Smooth muscle cell (in vitro differentiated cells): ENCODE data around the gene UBAC2. TPM values are rescaled to one million over a fixed set of nuclear protein-coding genes. Genes with fewer than 3 reads are reported as not detected.

ENCODE experiments used
- DNase-seq: peaks from one replicate; lab custom pipeline; 2025; ENCODE audit not compliant: unreplicated experiment; lab: John Stamatoyannopoulos, UW
- H2AFZ ChIP-seq: fragments of 200-600 bp; sonication (generic); 2 replicates; pipeline ENCODE4 v1.6.0; 2016; ENCODE audit warnings: antibody characterized with exemption, low read depth, mild to moderate bottlenecking
- H3F3A ChIP-seq: fragments of 200-600 bp; sonication (generic); 2 replicates; pipeline ENCODE4 v1.6.0; 2017; ENCODE audit warnings: antibody characterized with exemption, low read depth
- H3K27ac ChIP-seq: fragments of 200-600 bp; sonication (generic); 2 replicates; pipeline ENCODE4 v1.5.1; 2016; ENCODE audit warnings: low read depth, mild to moderate bottlenecking
- H3K27me3 ChIP-seq: fragments of 200-600 bp; sonication (generic); 2 replicates; pipeline ENCODE4 v1.6.1; 2016; ENCODE audit warnings: low read depth, mild to moderate bottlenecking
- H3K36me3 ChIP-seq: fragments of 200-600 bp; sonication (generic); 2 replicates; pipeline ENCODE4 v1.5.1; 2016; ENCODE audit warnings: low read depth
- H3K4me1 ChIP-seq: fragments of 200-600 bp; sonication (generic); 2 replicates; pipeline ENCODE4 v1.5.1; 2016; ENCODE audit warnings: low read depth
- H3K4me2 ChIP-seq: fragments of 200-600 bp; sonication (generic); 2 replicates; pipeline ENCODE4 v1.6.0; 2016; ENCODE audit warnings: mild to moderate bottlenecking
- H3K4me3 ChIP-seq: fragments of 200-600 bp; sonication (generic); 2 replicates; pipeline ENCODE4 v1.5.1; 2016; ENCODE audit warnings: mild to moderate bottlenecking
- H3K79me2 ChIP-seq: fragments of 200-600 bp; sonication (generic); 2 replicates; pipeline ENCODE4 v1.6.0; 2016; ENCODE audit warnings: low read depth, mild to moderate bottlenecking
- H3K9ac ChIP-seq: fragments of 200-600 bp; sonication (generic); 2 replicates; pipeline ENCODE4 v1.6.0; 2016; ENCODE audit warnings: low read depth
- H3K9me3 ChIP-seq: fragments of 200-600 bp; sonication (generic); replicated peaks from 2 replicates; pipeline ENCODE4 v1.5.1; 2016; ENCODE audit warnings: low read depth
- H4K20me1 ChIP-seq: fragments of 200-600 bp; sonication (generic); 2 replicates; pipeline ENCODE4 v1.6.0; 2016; ENCODE audit warnings: low read depth
- CTCF ChIP-seq: fragments of 200-600 bp; sonication (generic); IDR thresholded peaks from 2 replicates; pipeline ENCODE4 v1.5.1; 2017; ENCODE audit warnings: borderline replicate concordance, mild to moderate bottlenecking, antibody characterized with exemption; ENCODE audit not compliant: insufficient read depth, poor library complexity, severe bottlenecking
- WGBS: methylation state at CpG from one replicate; pipeline ENCODE4 v1.1.7; 2016; ENCODE audit warnings: low lambda C conversion rate; 5-methylcytosine and 5-hydroxymethylcytosine counted together
- polyA plus RNA-seq: library from polyadenylated mRNA; unstranded; fragments of >200 nt; fragmentation: Nextera tagmentation; extraction: Ambion mirVana; gene quantifications from 2 replicates; pipeline ENCODE4 v1.2.1, GENCODE V29; 2016
- total RNA-seq: library from RNA; depleted of rRNA; stranded (reverse); fragments of >200 nt; gene quantifications from 2 replicates; pipeline ENCODE4 v1.2.3, GENCODE V29; 2014

UBAC2 gene
- total and polyA plus RNA-seq, 2 experiments from 2014 or later = 58.4 to 74.0 TPM

GRCh38 chr13:99258946-99259345 is 58.3 kb downstream of the UBAC2 start:
- no peak overlapping the region for H3K4me2 ChIP-seq
- H3F3A ChIP-seq = no peaks in the 10 kb centered on the region
- peaks cover 9% of the 10 kb centered on the region for H3K4me1 ChIP-seq
- peaks cover 4% of the 10 kb centered on the region for H4K20me1 ChIP-seq
- no peak overlapping the region for H3K4me3 ChIP-seq
- DNase-seq = no peak
- no peaks in the 10 kb centered on the region for H3K79me2 ChIP-seq
- no peaks in the 10 kb centered on the region for H3K36me3 ChIP-seq
- 98% methylated on average over 3 of the region's 3 CpGs for WGBS
- H3K9ac ChIP-seq = no peak overlapping the region
- TF ChIP-seq CTCF = no peak
- H3K27ac ChIP-seq = no peak overlapping the region
- H2AFZ ChIP-seq = no peak overlapping the region
- H3K27me3 ChIP-seq = no peaks in the 10 kb centered on the region
- H3K9me3 ChIP-seq = no peaks in the 10 kb centered on the region

GRCh38 chr13:99260216-99260615 is 59.6 kb downstream of the UBAC2 start:
- H2AFZ ChIP-seq = no peak overlapping the region
- no peak overlapping the region for H3K9ac ChIP-seq
- no peaks in the 10 kb centered on the region for H3K27me3 ChIP-seq
- peaks cover 9% of the 10 kb centered on the region for H3K4me1 ChIP-seq
- H3K36me3 ChIP-seq = no peaks in the 10 kb centered on the region
- WGBS = 86% methylated on average over 5 of the region's 5 CpGs
- no peak overlapping the region for H3K4me2 ChIP-seq
- H3K4me3 ChIP-seq = no peak overlapping the region
- H4K20me1 ChIP-seq = peaks cover 4% of the 10 kb centered on the region
- no peaks in the 10 kb centered on the region for H3F3A ChIP-seq
- no peaks in the 10 kb centered on the region for H3K9me3 ChIP-seq
- no peak for TF ChIP-seq CTCF
- H3K79me2 ChIP-seq = no peaks in the 10 kb centered on the region
- DNase-seq = no peak
- H3K27ac ChIP-seq = no peak overlapping the region

- no peaks in the 10 kb centered on the region for H3K79me2 ChIP-seq
- no peaks in the 10 kb centered on the region for H3K36me3 ChIP-seq
- peaks cover 4% of the 10 kb centered on the region for H4K20me1 ChIP-seq
- TF ChIP-seq CTCF = no peak
- WGBS = 96% methylated on average over 1 of the region's 1 CpG
- peaks cover 9% of the 10 kb centered on the region for H3K4me1 ChIP-seq
- H3K27ac ChIP-seq = no peak overlapping the region
- DNase-seq = no peak
- no peak overlapping the region for H3K4me2 ChIP-seq
- no peaks in the 10 kb centered on the region for H3K9me3 ChIP-seq
- no peaks in the 10 kb centered on the region for H3F3A ChIP-seq
- H3K27me3 ChIP-seq = no peaks in the 10 kb centered on the region
- H3K9ac ChIP-seq = no peak overlapping the region
- no peak overlapping the region for H2AFZ ChIP-seq
- no peak overlapping the region for H3K4me3 ChIP-seq
Observed at GRCh38 chr13:99261059-99261458, 60.4 kb downstream of the UBAC2 start.

- 92% methylated on average over 7 of the region's 7 CpGs for WGBS
- Histone ChIP-seq H3K4me3 (no peak overlapping the region), H4K20me1 (peaks cover 7% of the 10 kb centered on the region), H3K27ac (no peak overlapping the region), H3K79me2 (no peaks in the 10 kb centered on the region), H3K27me3 (no peaks in the 10 kb centered on the region), H3K4me1 (no peaks in the 10 kb centered on the region), H3F3A (no peaks in the 10 kb centered on the region), H3K9me3 (no peaks in the 10 kb centered on the region), H3K36me3 (no peaks in the 10 kb centered on the region), H3K9ac (no peak overlapping the region), H3K4me2 (no peak overlapping the region), H2AFZ (no peak overlapping the region)
- DNase-seq = no peak
- no peak for TF ChIP-seq CTCF
Observed at GRCh38 chr13:99263126-99263785, 62.6 kb downstream of the UBAC2 start.
